NCI-H774 (cell line): Measurements from ENCODE around the gene HOMEZ.
"Not testable (repeated sequence)": the region's sequence is repeated elsewhere in the genome, so short reads cannot be mapped to it uniquely, and the experiment has no call there.

Source experiments
- DNase-seq: peaks from one replicate; lab custom pipeline; 2025; lab: John Stamatoyannopoulos, UW

HOMEZ gene

GRCh38 chr14:23281247-23281646, 4.7 kb downstream of the HOMEZ start:
- DNase-seq = no peak

- DNase-seq = not testable (repeated sequence)
These were observed 8.0 kb downstream of the HOMEZ start for GRCh38 chr14:23277928-23278327.

- no peak for DNase-seq
These were observed 8.7 kb downstream of the HOMEZ start for GRCh38 chr14:23277189-23277588.

GRCh38 chr14:23275412-23275811, 10.5 kb downstream of the HOMEZ start:
- no peak for DNase-seq

GRCh38 chr14:23269193-23269592, 16.7 kb downstream of the HOMEZ start:
- no peak for DNase-seq

GRCh38 chr14:23260849-23261248, 25.1 kb downstream of the HOMEZ start:
- DNase-seq = not testable (repeated sequence)

- no peak for DNase-seq
These were observed 26.5 kb downstream of the HOMEZ start for GRCh38 chr14:23259426-23259825.

GRCh38 chr14:23258256-23258655, 27.7 kb downstream of the HOMEZ start:
- DNase-seq = no peak

- DNase-seq = no peak
These were observed 33.3 kb downstream of the HOMEZ start for GRCh38 chr14:23252420-23253333.

- no peak for DNase-seq
These were observed 33.9 kb downstream of the HOMEZ start for GRCh38 chr14:23252006-23252405.

- no peak for DNase-seq
These were observed 36.1 kb downstream of the HOMEZ start for GRCh38 chr14:23249824-23250223.

- no peak for DNase-seq
These were observed 37.3 kb downstream of the HOMEZ start for GRCh38 chr14:23248601-23249000.

GRCh38 chr14:23245282-23245681, 40.6 kb downstream of the HOMEZ start:
- DNase-seq = no peak

- DNase-seq = no peak
These were observed 42.9 kb downstream of the HOMEZ start for GRCh38 chr14:23243066-23243465.

- DNase-seq = no peak
These were observed 43.9 kb downstream of the HOMEZ start for GRCh38 chr14:23242076-23242475.

GRCh38 chr14:23241061-23241715, 44.7 kb downstream of the HOMEZ start:
- not testable (repeated sequence) for DNase-seq

- DNase-seq = no peak
These were observed 45.3 kb downstream of the HOMEZ start for GRCh38 chr14:23240661-23241060.

- peak; percentile 82 for DNase-seq
These were observed 47.9 kb downstream of the HOMEZ start, which contains the start of gene RNF212B for GRCh38 chr14:23237772-23238594. TSS of gene RNF212B (plus strand) at chr14:23237936. CDS start at chr14:23240346, 2,410 bp downstream.

- not testable (repeated sequence) for DNase-seq
These were observed 53.6 kb downstream of the HOMEZ start for GRCh38 chr14:23232241-23232808.

- DNase-seq = no peak
These were observed 57.1 kb downstream of the HOMEZ start for GRCh38 chr14:23228812-23229211.

- no peak for DNase-seq
These were observed 58.4 kb downstream of the HOMEZ start for GRCh38 chr14:23227566-23227965.

- DNase-seq = not testable (repeated sequence)
These were observed 61.0 kb downstream of the HOMEZ start for GRCh38 chr14:23224958-23225357.
